ENCODE measurements around the gene PRDM8. TPM values are rescaled to one million over a fixed set of nuclear protein-coding genes. Genes with fewer than 3 reads are reported as not detected.

PRDM8 gene
- total RNA-seq, 1 experiment from 2014 or later = 5.3 TPM

- no peaks in the 10 kb centered on the region for H3K36me3 ChIP-seq (ENCODE audit: control insufficient read depth, insufficient read depth, low read length)
- no peak for ATAC-seq
- H3K27ac ChIP-seq (ENCODE audit: low read length) = no peak overlapping the region
- intact Hi-C loops (cut with micrococcal nuclease; ENCODE audit: unreplicated experiment) (loop anchor here (5.0 kb wide), 1 partner anchor 99 kb away; no protein-coding TSS in a partner anchor), in situ Hi-C loops (cut with HindIII; ENCODE audit: low pct_unique_long_range_greater_than_20kb, low sequenced_read_pairs) (no loop called here)
- TF ChIP-seq TCF7L2 (IDR thresholded peaks at IDR 0.05; ENCODE audit: low read depth, low read length) (no peak), POLR2AphosphoS5 (IDR thresholded peaks at IDR 0.05; ENCODE audit: low read depth, low read length) (no peak), CTCF (IDR thresholded peaks at IDR 0.05) (no peak), REST (IDR thresholded peaks at IDR 0.05; ENCODE audit: insufficient read depth in 1 of 2, low read depth in 2 of 2, low read length in 1 of 2) (no peak), SIN3A (IDR thresholded peaks at IDR 0.05; ENCODE audit: borderline replicate concordance, insufficient read depth, low read depth, low read length) (no peak)
- H3K9me3 ChIP-seq (ENCODE audit: control insufficient read depth, insufficient read depth, low read depth, low read length) = no peaks in the 10 kb centered on the region
- ChIA-PET CTCF (no interaction called here), POLR2A (no interaction called here)
- BruUV-seq (replicated peaks) = no TSS peak
- H3K4me3 ChIP-seq (ENCODE audit: low read depth in 2 of 2, low read length in 2 of 2) = no peak overlapping the region
- DNase-seq (ENCODE audit: low read depth, low spot score) = no peak
- no peaks in the 10 kb centered on the region for H3K27me3 ChIP-seq (ENCODE audit: control insufficient read depth, insufficient read depth, low read length)
- H3K4me1 ChIP-seq (ENCODE audit: control insufficient read depth, insufficient read depth, low read length) = no peaks in the 10 kb centered on the region
Measured at GRCh38 chr4:80233390-80233789, 36.1 kb downstream of the PRDM8 start.

GRCh38 chr4:80235451-80235850, 38.1 kb downstream of the PRDM8 start:
- ChIA-PET POLR2A (no interaction called here), CTCF (no interaction called here)
- Histone ChIP-seq H3K4me3 (ENCODE audit: low read depth in 2 of 2, low read length in 2 of 2) (no peak overlapping the region), H3K27ac (ENCODE audit: low read length) (no peak overlapping the region), H3K9me3 (ENCODE audit: control insufficient read depth, insufficient read depth, low read depth, low read length) (no peaks in the 10 kb centered on the region), H3K27me3 (ENCODE audit: control insufficient read depth, insufficient read depth, low read length) (no peaks in the 10 kb centered on the region), H3K36me3 (ENCODE audit: control insufficient read depth, insufficient read depth, low read length) (no peaks in the 10 kb centered on the region), H3K4me1 (ENCODE audit: control insufficient read depth, insufficient read depth, low read length) (no peaks in the 10 kb centered on the region)
- DNase-seq (ENCODE audit: low read depth, low spot score) (peak; percentile 36), ATAC-seq (peak; percentile 69; the same call in 1 of the 2 replicates)
- no TSS peak for BruUV-seq (replicated peaks)
- intact Hi-C loops (cut with micrococcal nuclease; ENCODE audit: unreplicated experiment) (no loop called here), in situ Hi-C loops (cut with HindIII; ENCODE audit: low pct_unique_long_range_greater_than_20kb, low sequenced_read_pairs) (no loop called here)
- TF ChIP-seq TCF7L2 (IDR thresholded peaks at IDR 0.05; ENCODE audit: low read depth, low read length) = no peak
- TF ChIP-seq REST (IDR thresholded peaks at IDR 0.05; ENCODE audit: insufficient read depth in 1 of 2, low read depth in 2 of 2, low read length in 1 of 2) = no peak
- no peak for TF ChIP-seq POLR2AphosphoS5 (IDR thresholded peaks at IDR 0.05; ENCODE audit: low read depth, low read length)
- no peak for TF ChIP-seq SIN3A (IDR thresholded peaks at IDR 0.05; ENCODE audit: borderline replicate concordance, insufficient read depth, low read depth, low read length)
- TF ChIP-seq CTCF (IDR thresholded peaks at IDR 0.05) = no peak
